Measurements from ENCODE around the gene ZNF705A.
"Not testable (repeated sequence)": the region's sequence is repeated elsewhere in the genome, so short reads cannot be mapped to it uniquely, and the experiment has no call there.

Gene ZNF705A

DNA sequence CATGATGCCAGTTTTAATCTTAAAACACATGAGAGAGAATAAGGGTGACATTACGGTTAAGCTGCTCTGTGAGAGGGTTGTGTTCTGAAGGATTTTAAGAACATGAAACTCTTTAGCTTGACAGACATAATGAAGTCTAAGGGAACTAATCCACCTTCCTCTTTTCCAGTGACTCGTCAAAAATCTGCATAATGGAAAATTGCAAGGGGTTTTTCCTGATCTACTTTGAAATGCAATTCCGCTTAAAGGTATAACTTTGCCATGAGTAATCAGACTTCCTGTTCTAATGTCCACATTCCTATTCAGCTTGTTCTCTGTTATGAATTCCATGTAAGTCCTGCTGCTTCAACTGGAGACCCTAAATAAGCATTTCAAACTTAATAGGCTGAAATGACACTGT is at the start of gene ZNF705A:
ZNF705A (plus strand) TSS at position 171 of the 400 bp plus-strand sequence. CDS start 15,611 bp downstream, outside the sequence.
- peak; percentile 72 for DNase-seq

DNA sequence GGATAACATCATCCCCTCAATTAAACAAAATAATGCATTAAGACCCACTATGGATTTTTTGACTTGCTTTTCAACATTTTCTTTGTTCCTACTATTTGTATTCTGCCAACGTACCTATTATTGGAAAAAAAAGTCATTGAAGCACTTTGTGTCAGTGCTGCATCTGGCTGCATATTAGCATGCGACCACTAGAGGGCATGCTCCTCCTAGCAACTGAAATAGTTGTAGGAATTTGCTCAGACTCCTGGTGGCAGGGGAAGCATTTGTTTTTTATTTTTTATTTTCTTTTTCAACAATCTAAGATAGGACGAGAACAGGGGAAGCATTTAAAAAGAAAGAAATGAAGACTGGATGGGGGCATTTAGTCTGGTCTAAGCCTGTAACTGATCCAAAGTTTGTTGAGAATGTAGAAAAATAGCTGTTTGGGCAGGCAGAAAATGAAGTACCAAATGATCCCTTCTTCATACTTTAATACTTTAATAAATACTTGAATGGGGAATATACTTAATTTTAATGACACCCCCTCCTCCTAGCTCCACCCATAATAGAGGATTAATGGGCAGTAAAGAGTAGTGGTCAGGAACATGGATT is 47.9 kb upstream of the ZNF705A start:
- DNase-seq = peak; percentile 73

DNA sequence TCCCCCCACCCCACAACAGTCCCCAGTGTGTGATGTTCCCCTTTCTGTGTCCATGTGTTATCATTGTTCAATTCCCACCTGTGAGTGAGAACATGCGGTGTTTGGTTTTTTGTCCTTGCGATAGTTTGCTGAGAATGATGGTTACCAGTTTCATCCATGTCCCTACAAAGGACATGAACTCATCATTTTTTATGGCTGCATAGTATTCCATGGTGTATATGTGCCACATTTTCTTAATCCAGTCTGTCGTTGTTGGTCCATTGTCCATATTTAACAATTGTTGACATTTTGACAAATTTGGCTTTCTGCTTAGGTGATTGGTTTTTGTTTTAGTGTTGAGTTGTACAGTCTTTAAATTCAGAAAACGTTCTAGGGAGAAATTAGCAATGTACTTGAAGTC is 43.7 kb upstream of the ZNF705A start:
- DNase-seq = not testable (repeated sequence)

GRCh38 chr12:8120072-8120713 is 36.6 kb upstream of the ZNF705A start:
- DNase-seq = no peak

DNA sequence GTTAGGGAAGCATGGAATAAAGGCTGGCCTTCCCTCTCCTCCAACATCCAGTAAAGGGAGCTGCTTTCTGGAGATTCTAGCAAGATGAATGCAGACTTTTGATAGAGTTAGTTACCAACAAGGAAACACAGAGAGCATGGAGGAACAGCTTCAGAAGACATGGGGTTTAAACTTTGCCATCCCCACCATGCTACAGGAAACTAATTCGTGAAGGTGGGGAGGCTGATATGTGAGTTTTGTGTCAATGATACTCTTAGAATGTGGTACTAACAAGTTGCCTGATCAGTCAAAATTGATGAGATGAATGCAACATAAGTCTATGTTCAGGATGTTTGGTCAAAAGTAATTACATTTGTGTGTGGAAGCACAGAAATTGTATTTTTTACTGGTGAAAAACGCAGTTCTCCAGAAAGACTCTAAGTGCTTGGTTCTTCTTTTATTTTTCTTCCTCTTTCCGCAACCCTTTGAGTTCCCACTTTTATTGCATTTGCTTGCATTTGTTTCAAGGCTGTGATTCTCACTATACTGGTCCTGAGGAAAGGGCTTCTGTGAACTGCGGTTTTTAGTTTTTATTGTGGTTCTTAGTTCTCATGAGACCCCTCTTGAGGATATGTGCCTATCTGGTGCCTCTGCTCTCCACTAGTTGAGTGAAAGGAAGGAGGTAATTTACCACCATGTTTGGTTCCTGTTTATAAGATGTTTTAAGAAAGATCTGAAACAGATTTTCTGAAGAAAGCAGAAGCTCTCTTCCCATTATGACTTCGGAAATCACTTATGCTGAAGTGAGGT is 33.5 kb upstream of the ZNF705A start, which contains the start of gene CLEC4A:
CLEC4A (plus strand) TSS at position 494 of the 789 bp plus-strand sequence; CDS start at position 756, 262 bp downstream.
- no peak for DNase-seq

- DNase-seq = no peak
Measured at GRCh38 chr12:8127138-8127537, 29.7 kb upstream of the ZNF705A start.

DNA sequence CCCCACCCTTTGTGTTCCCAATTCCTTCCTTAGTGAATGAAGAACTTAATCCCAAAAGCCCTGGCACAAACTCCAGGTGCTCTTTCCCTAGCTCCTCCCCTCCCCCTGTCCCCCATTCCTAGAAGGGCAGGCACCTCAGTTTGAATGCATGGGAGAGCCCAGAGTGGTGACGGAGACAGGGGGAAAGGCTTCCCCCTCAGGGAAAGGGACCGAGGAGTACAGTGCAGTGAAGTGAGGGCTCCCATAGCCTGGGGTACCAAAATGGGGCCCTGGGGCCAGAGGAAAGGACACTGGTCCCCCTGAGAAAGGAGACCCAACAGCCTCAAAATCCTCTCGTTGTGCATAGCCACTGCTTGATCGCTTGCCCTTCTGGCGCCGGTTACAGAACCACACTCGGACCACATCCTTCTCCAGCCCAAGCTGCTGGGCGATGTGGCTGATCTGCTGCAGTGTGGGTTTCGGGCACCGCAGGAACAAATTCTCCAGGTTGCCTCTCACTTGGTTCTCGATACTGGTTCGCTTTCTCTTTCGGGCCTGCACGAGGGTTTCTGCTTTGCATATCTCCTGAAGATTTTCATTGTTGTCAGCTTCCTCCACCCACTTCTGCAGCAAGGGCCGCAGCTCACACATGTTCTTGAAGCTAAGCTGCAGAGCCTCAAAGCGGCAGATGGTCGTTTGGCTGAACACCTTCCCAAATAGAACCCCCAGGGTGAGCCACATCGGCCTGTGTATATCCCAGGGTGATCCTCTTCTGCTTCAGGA is 23.0 kb upstream of the ZNF705A start:
- DNase-seq = not testable (repeated sequence)

GRCh38 chr12:8134398-8134930 is 22.4 kb upstream of the ZNF705A start:
- DNase-seq = not testable (repeated sequence)

GRCh38 chr12:8141647-8142046 is 15.2 kb upstream of the ZNF705A start:
- not testable (repeated sequence) for DNase-seq

DNA sequence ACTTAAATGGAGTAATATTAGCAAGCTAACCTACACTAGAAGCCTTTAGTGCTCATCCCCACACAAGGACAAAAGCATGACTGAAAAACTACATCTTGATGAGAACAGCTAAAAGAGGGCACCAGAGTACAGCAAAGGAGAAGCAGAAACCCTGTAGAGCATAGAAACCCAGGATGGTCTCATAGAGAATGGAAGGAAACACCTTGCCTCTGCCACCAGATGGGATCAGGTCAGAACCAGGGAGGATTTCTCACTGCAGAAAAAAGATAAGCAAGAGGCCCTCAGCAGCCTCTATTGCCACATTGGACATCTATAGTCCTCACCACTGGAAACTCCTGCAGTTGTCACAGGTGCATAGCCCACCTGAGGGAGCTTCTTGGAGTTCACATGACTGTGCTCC is 13.6 kb upstream of the ZNF705A start:
- no peak for DNase-seq

DNA sequence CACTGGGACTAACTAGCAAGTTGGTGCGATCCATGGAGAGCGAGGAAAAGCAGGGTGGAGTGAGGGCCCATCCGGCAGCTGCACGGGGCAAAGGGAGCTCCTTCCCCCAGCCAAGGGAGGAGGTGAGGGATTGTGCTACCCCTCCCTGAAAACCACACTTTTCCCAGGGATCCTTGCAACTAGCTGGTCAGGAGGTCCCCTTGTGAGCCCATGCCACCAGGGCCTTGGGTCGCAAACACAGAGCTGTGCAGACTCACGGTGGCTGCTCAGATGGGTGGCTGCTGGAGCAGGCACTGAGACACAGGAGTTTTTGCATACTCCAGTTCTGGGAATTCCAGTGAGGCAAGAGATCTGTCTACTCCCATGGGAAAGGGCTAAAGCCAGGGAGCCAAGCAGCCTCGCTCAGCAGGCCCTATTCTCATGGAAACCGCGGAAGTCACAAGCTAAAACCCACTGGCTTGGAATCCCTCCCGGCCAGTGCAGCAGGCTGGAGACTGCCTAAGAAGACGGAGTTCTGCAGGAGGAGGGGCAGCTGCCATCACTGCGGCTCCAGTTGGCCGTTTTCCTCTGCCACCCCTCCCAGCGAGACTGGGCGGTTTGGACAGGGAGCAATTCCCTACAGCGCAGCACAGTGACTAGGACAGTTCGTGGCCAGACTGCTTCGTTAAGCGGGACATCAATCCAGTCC is 10.9 kb upstream of the ZNF705A start:
- DNase-seq = no peak

- DNase-seq = no peak
Measured at GRCh38 chr12:8146442-8146771, 10.4 kb upstream of the ZNF705A start.

DNA sequence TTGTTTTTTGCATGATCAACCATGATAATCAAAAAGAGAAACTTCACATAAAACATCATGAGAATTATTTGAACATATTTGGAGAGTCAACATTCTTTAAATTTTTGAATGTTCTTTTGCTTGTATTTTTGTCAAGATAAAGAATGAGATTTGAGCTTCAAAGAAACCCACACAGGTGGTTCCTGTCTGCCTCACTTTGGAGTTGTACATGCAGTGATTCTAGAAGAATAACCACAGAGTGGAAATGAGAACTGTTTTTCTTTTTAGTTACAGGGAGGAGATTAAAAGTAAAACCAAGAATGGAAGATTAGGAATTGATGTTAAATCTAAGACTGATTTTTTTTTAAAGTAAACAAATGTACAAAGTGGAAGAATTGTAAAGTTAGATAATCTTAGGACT is 2.3 kb upstream of the ZNF705A start:
- no peak for DNase-seq

DNA sequence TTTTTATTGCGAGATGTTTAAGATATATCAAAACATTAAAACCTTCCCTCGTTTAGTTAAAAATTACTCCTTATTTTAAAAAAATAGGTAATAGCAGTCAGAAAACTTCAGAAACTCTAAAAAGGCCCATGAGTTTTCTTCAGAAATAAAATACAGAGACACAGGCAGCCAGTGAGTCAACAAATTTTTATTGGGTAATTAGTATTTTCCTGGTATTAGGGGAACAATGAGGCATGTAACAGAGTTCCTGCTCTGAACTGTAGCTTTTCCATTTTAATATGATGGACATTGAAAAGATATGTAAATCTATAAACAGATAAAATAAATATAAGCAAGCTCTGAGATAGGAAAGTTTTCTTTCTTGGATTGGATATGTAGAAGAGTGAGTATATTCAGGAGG is 399 bp upstream of the ZNF705A start:
- no peak for DNase-seq

GRCh38 chr12:8157484-8158198 is 826 bp downstream of the ZNF705A start:
- DNase-seq = no peak

GRCh38 chr12:8172911-8173310 is 16.1 kb downstream of the ZNF705A start:
- DNase-seq = not testable (repeated sequence)

DNA sequence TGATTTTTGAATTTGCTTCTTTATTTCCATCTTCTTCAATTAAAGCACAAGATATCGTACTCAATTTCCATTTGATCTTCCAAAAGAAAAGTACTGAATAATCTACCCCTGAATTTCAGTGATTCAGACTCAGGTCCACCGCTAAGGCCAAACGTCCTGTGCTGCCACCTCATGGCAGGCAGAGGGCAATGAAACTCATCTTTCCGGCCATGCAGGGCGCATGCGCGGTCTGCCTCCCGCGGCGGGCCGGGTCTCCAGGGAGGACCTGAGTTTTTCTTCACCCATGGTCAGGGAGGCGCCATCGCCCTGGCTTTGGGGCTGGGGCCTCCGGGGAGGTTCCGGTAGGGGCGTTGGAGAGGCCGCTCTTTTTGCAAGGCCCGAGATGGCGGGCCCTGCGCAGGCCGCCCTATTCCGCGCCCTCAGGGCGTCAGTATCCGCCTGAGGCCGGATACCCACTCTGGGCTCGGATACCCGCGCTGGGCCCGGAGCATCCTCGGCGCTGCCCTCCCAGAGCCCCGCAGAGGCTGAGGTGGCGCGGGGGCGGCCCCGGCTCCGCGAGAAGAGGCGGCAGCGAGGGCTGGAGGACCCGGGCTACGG is 23.3 kb downstream of the ZNF705A start:
- peak; percentile 17 for DNase-seq

DNA sequence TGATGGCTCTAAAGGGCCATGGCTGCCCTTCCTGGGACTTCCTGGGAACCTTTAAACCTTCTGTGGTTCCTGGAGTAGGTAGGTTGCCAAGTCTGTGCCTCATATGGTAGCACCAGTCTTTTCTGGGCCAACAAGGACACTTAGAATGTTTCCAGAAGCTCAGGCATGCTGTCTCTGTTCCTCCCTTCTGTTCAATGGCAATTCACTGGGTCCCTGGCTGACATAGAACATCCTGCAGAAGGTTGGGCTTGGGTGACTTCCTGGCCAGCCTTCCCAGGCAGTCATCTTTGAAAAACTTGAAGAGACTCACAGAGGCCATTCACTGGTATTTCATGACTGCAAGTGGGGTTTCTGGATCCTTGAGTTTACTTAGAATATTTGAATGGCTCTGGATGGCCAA is 24.5 kb downstream of the ZNF705A start:
- DNase-seq = not testable (repeated sequence)

GRCh38 chr12:8182923-8183322 is 26.1 kb downstream of the ZNF705A start:
- not testable (repeated sequence) for DNase-seq

DNA sequence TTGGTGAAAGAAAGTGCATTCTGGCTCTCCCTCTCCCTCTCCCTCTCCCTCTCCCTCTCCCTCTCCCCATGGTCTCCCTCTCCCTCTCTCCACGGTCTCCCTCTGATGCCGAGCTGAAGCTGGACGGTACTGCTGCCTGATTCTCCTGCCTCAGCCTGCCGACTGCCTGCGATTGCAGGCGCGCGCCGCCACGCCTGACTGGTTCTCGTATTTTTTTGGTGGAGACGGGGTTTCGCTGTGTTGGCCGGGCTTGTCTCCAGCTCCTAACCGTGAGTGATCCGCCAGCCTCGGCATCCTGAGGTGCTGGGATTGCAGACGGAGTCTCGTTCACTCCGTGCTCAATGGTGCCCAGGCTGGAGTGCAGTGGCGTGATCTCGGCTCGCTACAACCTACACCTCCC is 26.5 kb downstream of the ZNF705A start:
- not testable (repeated sequence) for DNase-seq

DNA sequence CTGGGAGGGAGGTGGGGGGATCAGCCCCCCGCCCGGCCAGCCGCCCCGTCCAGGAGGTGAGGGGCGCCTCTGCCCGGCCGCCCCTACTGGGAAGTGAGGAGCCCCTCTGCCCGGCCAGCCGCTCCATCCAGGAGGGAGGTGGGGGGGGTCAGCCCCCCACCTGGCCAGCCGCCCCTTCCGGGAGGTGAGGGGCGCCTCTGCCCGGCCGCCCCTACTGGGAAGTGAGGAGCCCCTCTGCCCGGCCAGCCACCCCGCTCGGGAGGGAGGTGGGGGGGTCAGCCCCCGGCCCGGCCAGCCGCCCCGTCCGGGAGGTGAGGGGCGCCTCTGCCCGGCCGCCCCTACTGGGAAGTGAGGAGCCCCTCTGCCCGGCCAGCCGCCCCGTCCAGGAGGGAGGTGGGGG is 27.4 kb downstream of the ZNF705A start:
- DNase-seq = not testable (repeated sequence)
